Mesendoderm (in vitro differentiated cells): ENCODE measurements around the gene FOXO3B. TPM values are rescaled to one million over a fixed set of nuclear protein-coding genes. Genes with fewer than 3 reads are reported as not detected.
"Not testable (repeated sequence)": the region's sequence is repeated elsewhere in the genome, so short reads cannot be mapped to it uniquely, and the experiment has no call there.

ENCODE experiments used
- DNase-seq: peaks from one replicate; pipeline ENCODE4 v3.0.0; 2013
- H2AK5ac ChIP-seq: 2 replicates; pipeline ENCODE4 v1.6.1; 2013; ENCODE audit warnings: low read length, inconsistent platforms
- H2BK120ac ChIP-seq: 2 replicates; pipeline ENCODE4 v1.6.1; 2013; ENCODE audit warnings: low read depth, mild to moderate bottlenecking, low read length, moderate library complexity, mixed read lengths
- H2BK15ac ChIP-seq: replicated peaks from 2 replicates; pipeline ENCODE4 v1.6.1; 2013; ENCODE audit warnings: low read depth, mild to moderate bottlenecking, moderate library complexity
- H2BK5ac ChIP-seq: 2 replicates; pipeline ENCODE4 v1.6.1; 2013; ENCODE audit warnings: low read length, inconsistent platforms
- H3K18ac ChIP-seq: 2 replicates; pipeline ENCODE4 v1.6.1; 2013; ENCODE audit warnings: mild to moderate bottlenecking, low read length, mixed read lengths
- H3K23ac ChIP-seq: one replicate; pipeline ENCODE4 v1.6.1; 2013; ENCODE audit warnings: low read length
- H3K27ac ChIP-seq: 2 replicates; pipeline ENCODE4 v1.5.1; 2013; ENCODE audit warnings: low read depth, mild to moderate bottlenecking, inconsistent platforms, low read length, moderate library complexity
- H3K27me3 ChIP-seq: 2 replicates; pipeline ENCODE4 v1.6.1; 2013; ENCODE audit warnings: low read length, control low read depth, mild to moderate bottlenecking, inconsistent platforms; ENCODE audit not compliant: insufficient read depth, poor library complexity
- H3K36me3 ChIP-seq: 2 replicates; pipeline ENCODE4 v1.6.1; 2013; ENCODE audit warnings: low read length, inconsistent platforms; ENCODE audit not compliant: control insufficient read depth, insufficient read depth
- H3K4ac ChIP-seq: one replicate; pipeline ENCODE4 v1.6.1; 2013; ENCODE audit warnings: low read depth, mild to moderate bottlenecking, low read length, moderate library complexity
- H3K4me1 ChIP-seq: 2 replicates; pipeline ENCODE4 v1.6.1; 2013; ENCODE audit warnings: low read depth, low read length, inconsistent platforms; ENCODE audit not compliant: control insufficient read depth
- H3K4me2 ChIP-seq: 2 replicates; pipeline ENCODE4 v1.6.1; 2013; ENCODE audit warnings: low read length
- H3K4me3 ChIP-seq: 2 replicates; pipeline ENCODE4 v1.5.1; 2013; ENCODE audit warnings: mild to moderate bottlenecking, low read length
- H3K56ac ChIP-seq: one replicate; pipeline ENCODE4 v1.6.1; 2013; ENCODE audit warnings: low read length
- H3K79me1 ChIP-seq: 2 replicates; pipeline ENCODE4 v1.6.1; 2013; ENCODE audit warnings: low read length, inconsistent platforms
- H3K79me2 ChIP-seq: 2 replicates; pipeline ENCODE4 v1.6.1; 2013; ENCODE audit warnings: mild to moderate bottlenecking, low read length; ENCODE audit not compliant: control insufficient read depth, insufficient read depth
- H3K9ac ChIP-seq: 2 replicates; pipeline ENCODE4 v1.6.1; 2013; ENCODE audit warnings: low read length, inconsistent platforms
- H4K5ac ChIP-seq: one replicate; pipeline ENCODE4 v1.6.1; 2013; ENCODE audit warnings: low read length
- H4K8ac ChIP-seq: one replicate; pipeline ENCODE4 v1.6.1; 2013; ENCODE audit warnings: low read depth, mild to moderate bottlenecking, control low read depth, low read length, moderate library complexity
- WGBS: extraction: QIAGEN DNeasy Blood & Tissue Kit; methylation state at CpG from one replicate; pipeline ENCODE4 v1.1.7; 2013; ENCODE audit warnings: low lambda C conversion rate, missing lambda C conversion rate; ENCODE audit not compliant: insufficient coverage; ENCODE audit errors: extremely low coverage; 5-methylcytosine and 5-hydroxymethylcytosine counted together
- polyA plus RNA-seq, 2 experiments: library from polyadenylated mRNA; stranded (reverse); fragments of 200-250 nt; gene quantifications; one replicate each; pipeline ENCODE4 v1.2.3, GENCODE V29; 2013

The FOXO3B gene
- 8.1 TPM for polyA plus RNA-seq (2013, experiment 1 of 2)
- polyA plus RNA-seq (2013, experiment 2 of 2), result 7.8 TPM

DNA sequence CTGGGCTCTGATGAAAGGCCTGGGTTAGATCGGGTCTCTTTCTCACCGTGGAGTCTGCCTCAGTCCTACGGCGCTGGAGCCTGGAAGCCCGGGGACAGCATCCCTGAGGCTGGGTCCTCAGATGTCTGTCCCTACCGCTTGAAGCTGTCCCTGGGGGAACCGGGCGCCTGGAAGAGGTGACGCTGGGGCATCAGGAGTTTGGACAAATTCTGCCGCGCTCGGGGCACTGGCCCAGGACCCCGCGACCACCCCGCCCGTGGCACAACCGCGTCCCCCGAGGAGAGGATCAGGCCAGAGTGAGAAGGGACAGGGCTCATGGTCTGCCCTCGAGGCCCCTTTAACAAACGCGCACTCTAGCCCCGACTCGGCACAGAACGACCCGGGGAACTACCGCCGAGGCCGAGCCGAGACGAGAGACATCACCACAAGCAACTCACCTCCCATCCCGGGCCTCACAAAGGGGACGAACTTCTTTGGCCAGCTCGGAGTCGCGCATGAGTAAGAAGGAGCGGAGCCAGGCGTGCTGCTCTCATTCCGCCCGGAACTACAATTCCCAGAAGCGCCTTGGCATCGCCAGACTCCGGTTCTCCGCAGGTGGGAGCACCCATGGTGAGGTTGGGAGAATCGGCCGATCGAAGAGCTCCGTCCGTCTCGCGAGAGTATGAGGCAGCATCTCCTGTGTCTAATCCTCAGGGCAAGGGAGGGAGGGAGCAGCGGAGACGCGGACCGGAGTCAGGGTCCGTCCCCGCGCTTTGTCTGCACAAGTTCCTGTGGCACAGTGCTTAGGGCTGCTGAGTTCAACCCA, at the start of gene FOXO3B:
Gene FOXO3B, minus strand, starts transcription at position 548 of the 805 bp plus-strand sequence. CDS start 663 bp downstream, outside the sequence.
- not testable (repeated sequence) for H4K5ac ChIP-seq, H3K36me3 ChIP-seq, H3K4me2 ChIP-seq, H3K79me2 ChIP-seq, H3K4me3 ChIP-seq, H3K4me1 ChIP-seq, H3K4ac ChIP-seq, H3K27me3 ChIP-seq, H3K18ac ChIP-seq, H2BK15ac ChIP-seq, H2BK5ac ChIP-seq, H3K27ac ChIP-seq, H2AK5ac ChIP-seq, H3K79me1 ChIP-seq, H3K23ac ChIP-seq, H2BK120ac ChIP-seq
- Histone ChIP-seq H3K9ac (peak within 1 kb of the TSS; percentile 59), H4K8ac (peak within 1 kb of the TSS; percentile 56), H3K56ac (peak within 1 kb of the TSS; percentile 83)
- no CpG with 5 or more reads among the region's 58 CpGs for WGBS
- DNase-seq, result peak; percentile 99

DNA sequence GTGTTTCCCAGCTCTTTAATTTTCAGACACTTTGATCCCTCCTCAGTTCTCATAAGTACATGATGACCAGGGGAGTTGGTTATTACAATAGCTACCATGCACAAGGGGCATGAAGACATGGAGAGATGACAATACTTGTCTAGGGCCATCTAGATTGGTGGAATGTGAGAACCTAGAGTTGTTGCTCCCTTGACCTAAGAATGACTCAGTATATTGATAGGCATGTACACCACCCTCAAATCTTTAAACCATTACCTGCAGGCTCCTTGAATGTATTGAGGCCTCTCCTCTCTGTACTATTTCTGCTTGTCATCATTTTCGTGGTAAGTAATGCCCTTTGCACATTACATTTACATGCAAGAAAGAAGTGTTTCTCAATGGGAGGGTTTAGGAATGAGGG, 41.4 kb upstream of the FOXO3B start:
- H3K23ac ChIP-seq, H3K18ac ChIP-seq, H3K4me3 ChIP-seq, H3K4me2 ChIP-seq, H3K79me2 ChIP-seq, H2AK5ac ChIP-seq, H4K5ac ChIP-seq, H3K79me1 ChIP-seq, H2BK5ac ChIP-seq, H4K8ac ChIP-seq, DNase-seq, H2BK120ac ChIP-seq, H3K27ac ChIP-seq, H3K27me3 ChIP-seq, H3K4me1 ChIP-seq, H3K4ac ChIP-seq, H2BK15ac ChIP-seq, H3K9ac ChIP-seq, H3K36me3 ChIP-seq, H3K56ac ChIP-seq: not testable (repeated sequence)
- no CpG with 5 or more reads among the region's 1 CpG for WGBS

DNA sequence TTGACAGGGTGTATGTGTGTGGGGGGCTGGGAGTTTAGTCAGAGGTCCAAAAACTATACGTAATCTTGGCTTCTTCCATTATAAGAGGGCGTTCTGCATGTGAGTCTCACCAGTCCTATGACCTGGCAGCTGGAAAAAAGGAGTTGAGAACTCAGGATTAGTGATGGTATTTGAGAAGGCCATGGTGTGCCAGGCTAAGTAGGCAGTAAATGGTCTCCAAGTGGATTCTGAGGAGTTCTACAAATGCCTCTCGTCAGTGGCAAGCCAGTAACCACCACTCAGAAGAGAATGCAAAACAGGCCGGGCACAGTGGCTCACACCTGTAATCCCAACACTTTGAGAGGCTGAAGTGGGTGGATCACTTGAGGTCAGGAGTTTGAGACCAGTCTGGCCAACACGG, 40.5 kb upstream of the FOXO3B start:
- not testable (repeated sequence) for H3K4me3 ChIP-seq, H2AK5ac ChIP-seq, H3K27me3 ChIP-seq, H2BK5ac ChIP-seq, H3K36me3 ChIP-seq, H3K27ac ChIP-seq, H2BK120ac ChIP-seq, H3K4me1 ChIP-seq, H2BK15ac ChIP-seq, H3K9ac ChIP-seq, H3K79me1 ChIP-seq, H4K8ac ChIP-seq, DNase-seq, H3K4me2 ChIP-seq, H3K79me2 ChIP-seq, H3K56ac ChIP-seq, H3K23ac ChIP-seq, H3K18ac ChIP-seq, H4K5ac ChIP-seq, H3K4ac ChIP-seq
- no CpG with 5 or more reads among the region's 5 CpGs for WGBS

DNA sequence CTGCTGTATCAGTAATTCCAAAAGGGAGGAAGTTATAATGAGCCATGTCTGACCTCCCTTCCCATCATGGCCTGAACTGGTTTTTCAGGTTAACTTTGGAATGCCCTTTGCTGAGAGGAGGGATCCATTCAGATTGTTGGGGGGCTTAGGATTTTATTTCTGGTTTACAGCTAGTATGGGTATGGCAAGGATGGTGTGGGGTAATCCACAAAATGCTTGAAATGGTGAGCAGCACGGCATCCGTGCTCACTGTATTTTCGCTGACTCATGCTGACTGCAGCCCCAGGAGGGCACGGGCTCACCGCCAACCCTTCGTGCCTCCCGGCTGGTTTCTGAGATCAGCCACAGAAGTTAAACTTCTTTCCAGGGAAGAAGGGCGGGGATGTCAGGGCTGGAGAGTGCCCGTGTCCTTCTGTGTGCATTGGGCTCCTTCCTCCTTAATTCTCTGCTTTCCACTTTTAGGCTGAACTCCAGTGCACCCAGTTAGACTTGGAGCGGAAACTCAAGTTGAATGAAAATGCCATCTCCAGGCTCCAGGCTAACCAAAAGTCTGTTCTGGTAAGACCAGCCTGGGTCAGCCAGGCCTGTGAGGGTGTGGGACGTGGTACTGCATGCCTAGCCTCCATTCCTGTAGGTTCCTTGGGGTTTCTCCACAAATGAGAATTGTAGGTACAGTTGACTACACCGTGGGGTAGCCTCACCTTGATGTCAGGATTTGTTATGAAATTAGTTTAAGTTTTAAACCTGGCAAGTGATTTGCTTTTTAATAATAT, 39.8 kb upstream of the FOXO3B start:
- not testable (repeated sequence) for H2BK120ac ChIP-seq, H4K5ac ChIP-seq, H3K79me1 ChIP-seq, H2BK5ac ChIP-seq, DNase-seq, H3K4me1 ChIP-seq, H3K79me2 ChIP-seq, H3K9ac ChIP-seq, H3K4ac ChIP-seq, H4K8ac ChIP-seq, H2AK5ac ChIP-seq, H3K18ac ChIP-seq, H3K4me2 ChIP-seq, H3K27ac ChIP-seq, H3K56ac ChIP-seq, H3K23ac ChIP-seq, H3K36me3 ChIP-seq, H2BK15ac ChIP-seq, H3K27me3 ChIP-seq, H3K4me3 ChIP-seq
- no CpG with 5 or more reads among the region's 12 CpGs for WGBS

DNA sequence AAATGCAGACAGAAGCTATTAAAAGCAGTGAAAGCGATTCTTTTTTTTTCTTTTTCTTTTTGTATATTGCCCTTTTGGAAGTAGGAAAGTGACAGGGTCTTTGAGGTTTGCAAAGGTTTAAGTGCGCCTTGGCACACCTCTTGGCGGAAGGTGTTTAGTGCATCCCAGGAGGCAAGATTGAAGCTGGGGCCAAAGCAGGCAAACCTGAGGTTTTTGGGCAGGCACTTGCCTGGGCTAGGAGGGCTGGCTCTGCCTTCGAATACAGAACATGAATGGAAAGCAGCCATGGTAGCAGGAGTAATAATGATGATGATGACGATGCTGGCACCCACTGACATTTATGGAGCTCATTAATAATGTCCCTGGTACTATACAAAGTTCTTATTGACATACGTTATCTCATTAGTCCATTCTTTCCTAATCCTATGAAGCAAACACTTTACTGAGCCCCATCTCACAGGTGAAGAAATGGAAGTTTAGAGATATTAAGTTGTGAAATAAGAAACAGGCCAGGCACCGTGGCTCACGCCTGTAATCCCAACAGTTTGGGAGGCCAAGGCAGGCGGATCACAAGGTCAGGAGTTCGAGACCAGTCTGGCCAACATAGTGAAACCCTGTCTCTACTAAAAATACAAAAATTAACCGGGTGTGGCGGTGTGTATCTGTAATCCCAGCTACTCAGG, 37.5 kb upstream of the FOXO3B start:
- H2AK5ac ChIP-seq, H3K27ac ChIP-seq, H3K27me3 ChIP-seq, H3K18ac ChIP-seq, H2BK120ac ChIP-seq, H3K36me3 ChIP-seq, DNase-seq, H3K23ac ChIP-seq, H3K79me2 ChIP-seq, H3K4me3 ChIP-seq, H3K4me1 ChIP-seq, H3K4ac ChIP-seq, H2BK5ac ChIP-seq, H4K8ac ChIP-seq, H3K56ac ChIP-seq, H3K9ac ChIP-seq, H4K5ac ChIP-seq, H3K79me1 ChIP-seq, H2BK15ac ChIP-seq, H3K4me2 ChIP-seq: not testable (repeated sequence)
- WGBS, result no CpG with 5 or more reads among the region's 12 CpGs
